HG03095 (cell line): Measurements from ENCODE around the gene PSRC1.
"Not testable (repeated sequence)": the region's sequence is repeated elsewhere in the genome, so short reads cannot be mapped to it uniquely, and the experiment has no call there.

Experiments
- ATAC-seq: cut with Tn5 transposase; IDR thresholded peaks from one replicate; pipeline ENCODE4 v1.9.1; 2021; ENCODE audit warnings: moderate library complexity; ENCODE audit not compliant: unreplicated experiment

The PSRC1 gene

GRCh38 chr1:109282952-109283747 lies at the start of gene PSRC1:
Gene PSRC1 (minus strand): TSS chr1:109283145.
- peak; percentile 97 for ATAC-seq

- ATAC-seq, result no peak
These were observed 48.2 kb upstream of the PSRC1 start for GRCh38 chr1:109331113-109331512.

GRCh38 chr1:109327285-109327684 lies 44.3 kb upstream of the PSRC1 start:
- no peak for ATAC-seq

- no peak for ATAC-seq
These were observed 40.0 kb upstream of the PSRC1 start for GRCh38 chr1:109322974-109323373.

- ATAC-seq, result no peak
These were observed 36.2 kb upstream of the PSRC1 start for GRCh38 chr1:109319114-109319513.

GRCh38 chr1:109316506-109316905 lies 33.6 kb upstream of the PSRC1 start:
- no peak for ATAC-seq

- ATAC-seq, result no peak
These were observed 32.3 kb upstream of the PSRC1 start for GRCh38 chr1:109315288-109315687.

- no peak for ATAC-seq
These were observed 31.9 kb upstream of the PSRC1 start for GRCh38 chr1:109314795-109315194.

- no peak for ATAC-seq
These were observed 30.2 kb upstream of the PSRC1 start for GRCh38 chr1:109312978-109313775.

- no peak for ATAC-seq
These were observed 29.3 kb upstream of the PSRC1 start for GRCh38 chr1:109312246-109312645.

- ATAC-seq, result no peak
These were observed 26.4 kb upstream of the PSRC1 start for GRCh38 chr1:109309347-109309746.

- ATAC-seq, result no peak
These were observed 24.5 kb upstream of the PSRC1 start for GRCh38 chr1:109307274-109308021.

- no peak for ATAC-seq
These were observed 23.9 kb upstream of the PSRC1 start, which contains the start of gene MYBPHL for GRCh38 chr1:109306832-109307273. Gene MYBPHL (minus strand): TSS chr1:109307011. CDS start chr1:109306991, 20 bp downstream.

GRCh38 chr1:109305991-109306390 lies 23.0 kb upstream of the PSRC1 start:
- ATAC-seq, result not testable (repeated sequence)

- no peak for ATAC-seq
These were observed 21.4 kb upstream of the PSRC1 start for GRCh38 chr1:109304226-109304920.

- no peak for ATAC-seq
These were observed 18.9 kb upstream of the PSRC1 start for GRCh38 chr1:109301874-109302273.

- no peak for ATAC-seq
These were observed 17.8 kb upstream of the PSRC1 start for GRCh38 chr1:109300650-109301151.

GRCh38 chr1:109299558-109300343 lies 16.8 kb upstream of the PSRC1 start:
- no peak for ATAC-seq

GRCh38 chr1:109298666-109299557 lies 16.0 kb upstream of the PSRC1 start:
- no peak for ATAC-seq
